GM19397 (cell line): ENCODE data around the gene EDEM3.

Experiments used
- ATAC-seq: cut with Tn5 transposase; IDR thresholded peaks from one replicate; pipeline ENCODE4 v1.9.1; 2021; ENCODE audit warnings: mild to moderate bottlenecking, moderate library complexity; ENCODE audit not compliant: unreplicated experiment

EDEM3 gene

GRCh38 chr1:184677344-184677743 lies 77.3 kb downstream of the EDEM3 start:
- no peak for ATAC-seq

DNA sequence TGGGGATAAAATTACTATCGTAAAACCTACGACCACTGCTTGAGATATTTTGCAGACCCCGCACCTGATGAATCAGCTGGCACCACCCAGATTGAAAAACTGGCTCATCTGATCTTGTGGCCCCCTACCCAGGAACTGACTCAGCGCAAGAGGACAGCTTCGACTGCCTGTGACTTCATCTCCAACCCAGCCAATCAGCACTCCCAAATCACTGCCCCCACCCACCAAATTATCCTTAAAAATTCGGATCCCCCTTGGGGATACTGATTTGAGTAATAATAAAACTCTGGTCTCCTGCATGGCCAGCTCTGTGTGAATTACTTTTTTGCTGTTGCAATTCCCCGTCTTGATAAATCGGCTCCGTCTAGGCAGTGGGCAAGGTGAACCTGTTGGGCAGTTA lies 81.4 kb downstream of the EDEM3 start:
- ATAC-seq, result no peak

DNA sequence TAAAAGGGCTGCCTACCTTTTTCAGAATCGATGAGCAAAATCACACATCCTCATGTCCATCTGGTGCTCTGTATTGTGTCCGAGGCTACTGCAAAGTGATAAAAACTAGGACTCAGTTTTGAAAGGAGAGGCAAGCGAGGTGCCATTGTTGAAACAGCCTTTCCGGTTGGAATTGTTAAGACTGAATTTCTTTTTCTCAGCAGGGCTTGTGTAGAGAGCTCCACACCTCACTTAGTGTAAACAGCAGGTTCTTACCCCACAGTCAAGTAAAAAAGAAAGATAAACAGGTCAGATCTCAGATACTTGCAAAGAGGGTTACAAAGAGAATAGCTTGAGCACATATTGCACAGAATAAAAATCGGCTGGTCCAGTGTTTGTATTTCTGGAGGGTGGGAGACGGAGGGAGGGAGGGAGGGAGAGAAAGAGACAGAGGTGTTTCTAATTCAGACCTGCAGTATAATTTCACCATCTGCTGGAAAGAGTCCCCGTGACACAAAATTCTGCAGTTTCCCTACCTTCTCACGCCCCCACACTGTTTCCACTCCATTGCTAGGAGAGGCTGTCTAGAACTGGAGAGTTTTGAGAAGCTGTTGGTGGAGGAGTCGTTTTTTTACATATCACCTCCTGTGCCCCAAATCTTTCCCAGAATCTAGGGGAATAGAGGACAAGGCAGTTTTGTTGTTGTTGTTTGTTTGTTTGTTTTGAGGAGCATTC lies 82.5 kb downstream of the EDEM3 start:
- no peak for ATAC-seq

GRCh38 chr1:184669391-184669790 lies 85.3 kb downstream of the EDEM3 start:
- ATAC-seq, result no peak

- ATAC-seq, result no peak
Observed at GRCh38 chr1:184665360-184665759, 89.3 kb downstream of the EDEM3 start.

DNA sequence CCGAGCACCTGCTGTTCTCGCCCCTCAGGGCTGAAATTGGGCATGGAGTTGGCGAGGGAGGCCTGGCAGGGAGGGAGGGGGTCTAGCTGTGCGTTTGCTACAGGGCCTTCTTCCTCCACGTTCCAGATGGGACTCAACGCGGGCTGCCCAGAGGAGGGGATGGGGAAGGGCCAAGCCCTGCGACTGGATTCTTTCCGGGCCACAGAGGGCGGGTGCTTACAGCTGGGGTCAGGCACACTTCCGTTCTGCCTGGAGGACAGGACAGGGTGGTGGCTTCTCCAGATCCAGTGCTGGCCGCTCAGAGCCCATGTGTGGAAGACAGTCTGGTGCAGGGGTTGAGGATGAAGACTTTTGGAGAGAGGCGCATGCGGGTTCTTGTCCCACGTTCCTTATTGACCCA lies 90.0 kb downstream of the EDEM3 start:
- ATAC-seq, result no peak

GRCh38 chr1:184664042-184664660 lies 90.5 kb downstream of the EDEM3 start:
- peak; percentile 66 for ATAC-seq

GRCh38 chr1:184661801-184662200 lies 92.9 kb downstream of the EDEM3 start:
- ATAC-seq, result no peak

DNA sequence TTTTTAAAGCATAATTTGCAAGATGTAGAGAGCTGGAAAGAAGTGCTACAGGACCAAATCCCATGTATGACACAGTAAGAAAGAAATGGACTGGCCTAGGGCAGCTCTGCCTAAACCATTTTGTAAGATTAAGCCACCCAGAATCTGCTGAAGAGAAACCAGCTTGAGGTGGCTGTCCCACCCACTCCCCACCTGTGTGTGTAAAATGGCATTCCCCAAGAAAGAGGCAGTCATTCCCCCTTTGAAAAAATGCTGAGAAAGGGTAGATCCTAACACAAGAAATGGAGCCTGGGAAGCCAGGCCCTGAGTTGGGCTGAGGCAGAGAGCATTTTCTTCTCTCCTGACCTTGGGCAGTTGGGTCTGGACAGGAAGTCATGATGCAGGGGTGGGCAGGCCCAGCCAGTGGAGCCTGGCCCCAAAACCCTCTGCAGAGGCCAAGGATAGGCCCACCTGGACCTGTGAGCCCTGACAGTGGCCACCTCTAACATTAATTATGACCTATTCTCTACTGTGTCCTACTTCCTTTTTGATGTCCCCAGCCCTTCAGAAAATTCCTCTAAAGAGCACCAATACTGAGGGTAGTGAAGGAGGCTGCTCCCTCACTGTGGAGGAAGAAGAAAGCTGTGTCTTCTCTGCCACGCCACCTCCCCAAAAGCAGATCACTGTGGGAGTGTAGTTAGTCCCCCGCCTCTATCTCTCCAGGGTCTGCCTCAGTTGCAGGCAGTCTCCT lies 94.0 kb downstream of the EDEM3 start:
- ATAC-seq, result no peak

DNA sequence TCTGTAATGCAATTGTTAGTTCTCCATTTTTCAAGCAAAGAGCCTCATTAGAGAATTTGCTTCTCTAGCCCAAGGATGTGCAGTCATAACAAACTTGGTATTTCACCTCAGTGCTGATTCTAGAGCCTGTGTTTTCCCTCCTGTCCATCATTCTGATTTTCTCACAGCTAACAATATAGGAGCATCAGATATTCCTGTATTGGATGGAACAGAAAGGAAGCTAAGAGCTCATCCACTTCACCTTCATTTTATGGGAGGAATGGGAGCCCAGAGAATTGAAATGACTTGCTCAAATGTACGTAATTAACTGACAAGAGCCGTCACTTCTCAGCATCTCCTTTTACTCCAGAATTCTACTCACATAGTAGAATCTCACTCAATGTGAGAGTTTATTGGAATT lies 96.6 kb downstream of the EDEM3 start:
- no peak for ATAC-seq

- no peak for ATAC-seq
Observed at GRCh38 chr1:184656221-184656620, 98.4 kb downstream of the EDEM3 start.

DNA sequence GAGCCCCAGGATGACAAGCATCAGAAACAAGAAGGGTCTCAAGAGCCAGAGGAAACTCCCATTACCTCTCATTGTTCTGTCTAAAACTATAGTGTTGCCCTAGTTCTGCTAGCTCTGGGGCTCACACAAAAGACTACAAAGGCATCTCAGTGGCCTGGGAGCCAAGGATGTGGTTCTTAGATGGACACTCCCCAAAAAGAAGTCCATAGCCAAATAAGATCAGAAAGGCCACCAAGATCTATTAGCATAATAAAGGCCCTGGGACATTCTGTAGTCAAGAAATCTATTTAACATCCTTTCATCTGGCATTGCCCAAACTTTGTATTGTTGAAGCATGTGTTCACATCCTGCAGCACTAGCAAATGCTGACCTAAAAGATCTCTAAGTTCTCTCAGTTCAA lies 99.5 kb downstream of the EDEM3 start:
- no peak for ATAC-seq

DNA sequence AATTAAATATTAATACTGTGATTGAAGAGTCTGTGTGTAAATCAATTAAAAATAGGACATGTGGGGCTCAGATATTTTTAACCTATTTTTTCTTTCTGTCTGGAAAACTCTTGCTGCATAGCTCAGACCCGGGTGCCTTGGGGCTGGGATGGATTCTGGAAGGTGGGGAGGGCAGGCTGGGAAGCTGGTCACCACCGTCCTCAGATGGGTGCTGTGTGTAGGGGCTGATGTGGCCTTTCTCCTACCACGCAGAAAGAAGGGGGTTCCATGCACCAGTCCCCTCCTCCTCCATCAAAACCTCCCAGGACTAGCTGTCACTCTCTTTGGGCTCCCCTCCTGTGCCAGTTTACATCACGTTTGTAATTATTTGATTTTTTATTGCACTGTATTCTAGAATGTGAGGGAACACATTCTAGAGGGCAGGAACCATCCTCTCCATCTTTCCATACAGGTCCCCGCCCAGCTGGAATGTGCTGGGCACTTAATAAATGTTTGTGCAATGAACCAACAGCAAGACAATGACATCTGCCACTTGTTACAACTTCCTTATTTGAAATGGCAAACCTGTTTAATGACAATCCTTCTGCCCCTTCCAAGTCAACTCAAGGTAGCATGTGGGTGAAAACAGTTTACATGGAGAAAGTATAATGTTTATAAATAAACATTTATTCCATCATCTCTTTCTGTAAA lies 104.3 kb downstream of the EDEM3 start:
- no peak for ATAC-seq

- ATAC-seq, result no peak
Observed at GRCh38 chr1:184649451-184649888, 105.2 kb downstream of the EDEM3 start.

GRCh38 chr1:184648856-184649201 lies 105.8 kb downstream of the EDEM3 start:
- no peak for ATAC-seq

- ATAC-seq, result no peak
Observed at GRCh38 chr1:184648160-184648855, 106.3 kb downstream of the EDEM3 start.

- ATAC-seq, result no peak
Observed at GRCh38 chr1:184647471-184647870, 107.2 kb downstream of the EDEM3 start.

GRCh38 chr1:184646824-184647223 lies 107.8 kb downstream of the EDEM3 start:
- no peak for ATAC-seq

- no peak for ATAC-seq
Observed at GRCh38 chr1:184646178-184646701, 108.4 kb downstream of the EDEM3 start.

- ATAC-seq, result no peak
Observed at GRCh38 chr1:184644771-184645170, 109.9 kb downstream of the EDEM3 start.

- ATAC-seq, result no peak
Observed at GRCh38 chr1:184643661-184644060, 111.0 kb downstream of the EDEM3 start.
